WTC11 (cell line): Measurements from ENCODE around the gene INTS15.

Source experiments
- ELF4 ChIP-seq: sonication (generic); formaldehyde crosslinking; IDR thresholded peaks from 2 replicates; pipeline ENCODE4 v1.8.1; 2022; ENCODE audit warnings: low read depth, mild to moderate bottlenecking, moderate library complexity, missing genetic modification reagents
- ZNF263 ChIP-seq: sonication (generic); formaldehyde crosslinking; IDR thresholded peaks from 2 replicates; pipeline ENCODE4 v1.8.1; 2022; ENCODE audit warnings: low read depth, mild to moderate bottlenecking, moderate library complexity, missing genetic modification reagents
- ZNF423 ChIP-seq: fragments of 250-450 bp; sonication (Bioruptor Pico); IDR thresholded peaks from 2 replicates; pipeline ENCODE4 v2.1.2; 2022; ENCODE audit warnings: mild to moderate bottlenecking, moderate library complexity
- TF ChIP-seq, protein P1 (sequence below): fragments of 200-600 bp; IDR thresholded peaks from 2 replicates; pipeline ENCODE4 v1.8.0; 2022; ENCODE audit warnings: antibody characterized with exemption
- TF ChIP-seq, protein P2 (sequence below): sonication (generic); formaldehyde crosslinking; conservative IDR thresholded peaks from 2 replicates; pipeline ENCODE4 v1.8.1; 2023; ENCODE audit warnings: mild to moderate bottlenecking, low read depth, missing genetic modification reagents, moderate library complexity
- TF ChIP-seq, protein P3 (sequence below): sonication (generic); formaldehyde crosslinking; IDR thresholded peaks from 2 replicates; pipeline ENCODE4 v1.8.0; 2022; ENCODE audit warnings: mild to moderate bottlenecking, missing genetic modification reagents

DNA sequence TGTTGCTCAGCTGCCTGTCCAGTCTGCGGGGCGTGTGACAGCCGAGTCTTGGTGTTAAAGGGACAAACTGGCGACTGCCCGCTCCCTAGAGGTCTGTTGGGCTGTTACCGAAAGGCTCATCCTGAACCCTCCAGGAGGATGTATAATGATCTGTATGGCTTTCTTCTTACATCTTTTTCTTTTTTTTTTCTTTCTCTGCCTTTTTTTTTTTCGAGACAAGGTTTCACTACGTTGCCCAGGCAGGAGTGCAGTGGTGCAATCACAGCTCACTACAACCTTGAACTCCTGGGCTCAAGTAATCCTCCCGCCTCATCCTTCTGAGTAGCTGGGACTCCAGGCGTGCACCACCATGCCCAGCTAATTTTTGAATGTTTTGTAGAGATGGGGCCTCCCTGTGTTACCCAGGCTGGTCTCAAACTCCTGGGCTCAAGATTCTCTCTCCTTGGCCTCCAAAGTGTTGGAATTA is 857 bp downstream of the INTS15 start:
- TF ChIP-seq ZNF423 (CRISPR knock-in tag) (no peak), ZNF263 (CRISPR knock-in tag) (no peak), ELF4 (CRISPR knock-in tag) (no peak)
- TF ChIP-seq, protein P1, sequence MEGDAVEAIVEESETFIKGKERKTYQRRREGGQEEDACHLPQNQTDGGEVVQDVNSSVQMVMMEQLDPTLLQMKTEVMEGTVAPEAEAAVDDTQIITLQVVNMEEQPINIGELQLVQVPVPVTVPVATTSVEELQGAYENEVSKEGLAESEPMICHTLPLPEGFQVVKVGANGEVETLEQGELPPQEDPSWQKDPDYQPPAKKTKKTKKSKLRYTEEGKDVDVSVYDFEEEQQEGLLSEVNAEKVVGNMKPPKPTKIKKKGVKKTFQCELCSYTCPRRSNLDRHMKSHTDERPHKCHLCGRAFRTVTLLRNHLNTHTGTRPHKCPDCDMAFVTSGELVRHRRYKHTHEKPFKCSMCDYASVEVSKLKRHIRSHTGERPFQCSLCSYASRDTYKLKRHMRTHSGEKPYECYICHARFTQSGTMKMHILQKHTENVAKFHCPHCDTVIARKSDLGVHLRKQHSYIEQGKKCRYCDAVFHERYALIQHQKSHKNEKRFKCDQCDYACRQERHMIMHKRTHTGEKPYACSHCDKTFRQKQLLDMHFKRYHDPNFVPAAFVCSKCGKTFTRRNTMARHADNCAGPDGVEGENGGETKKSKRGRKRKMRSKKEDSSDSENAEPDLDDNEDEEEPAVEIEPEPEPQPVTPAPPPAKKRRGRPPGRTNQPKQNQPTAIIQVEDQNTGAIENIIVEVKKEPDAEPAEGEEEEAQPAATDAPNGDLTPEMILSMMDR: no peak
- TF ChIP-seq, protein P2, sequence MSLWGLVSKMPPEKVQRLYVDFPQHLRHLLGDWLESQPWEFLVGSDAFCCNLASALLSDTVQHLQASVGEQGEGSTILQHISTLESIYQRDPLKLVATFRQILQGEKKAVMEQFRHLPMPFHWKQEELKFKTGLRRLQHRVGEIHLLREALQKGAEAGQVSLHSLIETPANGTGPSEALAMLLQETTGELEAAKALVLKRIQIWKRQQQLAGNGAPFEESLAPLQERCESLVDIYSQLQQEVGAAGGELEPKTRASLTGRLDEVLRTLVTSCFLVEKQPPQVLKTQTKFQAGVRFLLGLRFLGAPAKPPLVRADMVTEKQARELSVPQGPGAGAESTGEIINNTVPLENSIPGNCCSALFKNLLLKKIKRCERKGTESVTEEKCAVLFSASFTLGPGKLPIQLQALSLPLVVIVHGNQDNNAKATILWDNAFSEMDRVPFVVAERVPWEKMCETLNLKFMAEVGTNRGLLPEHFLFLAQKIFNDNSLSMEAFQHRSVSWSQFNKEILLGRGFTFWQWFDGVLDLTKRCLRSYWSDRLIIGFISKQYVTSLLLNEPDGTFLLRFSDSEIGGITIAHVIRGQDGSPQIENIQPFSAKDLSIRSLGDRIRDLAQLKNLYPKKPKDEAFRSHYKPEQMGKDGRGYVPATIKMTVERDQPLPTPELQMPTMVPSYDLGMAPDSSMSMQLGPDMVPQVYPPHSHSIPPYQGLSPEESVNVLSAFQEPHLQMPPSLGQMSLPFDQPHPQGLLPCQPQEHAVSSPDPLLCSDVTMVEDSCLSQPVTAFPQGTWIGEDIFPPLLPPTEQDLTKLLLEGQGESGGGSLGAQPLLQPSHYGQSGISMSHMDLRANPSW (CRISPR knock-in tag): no peak
- TF ChIP-seq, protein P3, sequence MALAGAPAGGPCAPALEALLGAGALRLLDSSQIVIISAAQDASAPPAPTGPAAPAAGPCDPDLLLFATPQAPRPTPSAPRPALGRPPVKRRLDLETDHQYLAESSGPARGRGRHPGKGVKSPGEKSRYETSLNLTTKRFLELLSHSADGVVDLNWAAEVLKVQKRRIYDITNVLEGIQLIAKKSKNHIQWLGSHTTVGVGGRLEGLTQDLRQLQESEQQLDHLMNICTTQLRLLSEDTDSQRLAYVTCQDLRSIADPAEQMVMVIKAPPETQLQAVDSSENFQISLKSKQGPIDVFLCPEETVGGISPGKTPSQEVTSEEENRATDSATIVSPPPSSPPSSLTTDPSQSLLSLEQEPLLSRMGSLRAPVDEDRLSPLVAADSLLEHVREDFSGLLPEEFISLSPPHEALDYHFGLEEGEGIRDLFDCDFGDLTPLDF: no peak
